HUES48 (cell line): Measurements from ENCODE around the gene SLC35F5.

Experiments used
- H3K27ac ChIP-seq: one replicate; pipeline ENCODE4 v1.7.0; 2013; ENCODE audit warnings: low read depth, low read length, inconsistent platforms
- H3K27me3 ChIP-seq: 2 replicates; pipeline ENCODE4 v1.6.1; 2013; ENCODE audit warnings: mild to moderate bottlenecking, low read length; ENCODE audit not compliant: control insufficient read depth, insufficient read depth
- H3K36me3 ChIP-seq: 2 replicates; pipeline ENCODE4 v1.6.1; 2013; ENCODE audit warnings: low read length; ENCODE audit not compliant: control insufficient read depth, insufficient read depth
- H3K4me1 ChIP-seq: 2 replicates; pipeline ENCODE4 v1.6.1; 2013; ENCODE audit warnings: mild to moderate bottlenecking, low read length; ENCODE audit not compliant: control insufficient read depth, insufficient read depth
- H3K4me3 ChIP-seq: 2 replicates; pipeline ENCODE4 v1.5.1; 2013; ENCODE audit warnings: mild to moderate bottlenecking, low read depth, low read length
- H3K9ac ChIP-seq: 2 replicates; pipeline ENCODE4 v1.6.1; 2013; ENCODE audit warnings: mild to moderate bottlenecking, low read depth, low read length, moderate library complexity
- H3K9me3 ChIP-seq: 2 replicates; pipeline ENCODE4 v1.6.1; 2013; ENCODE audit warnings: low read length; ENCODE audit not compliant: control insufficient read depth, insufficient read depth

SLC35F5 gene

GRCh38 chr2:113755035-113755834 is 1.2 kb downstream of the SLC35F5 start:
- Histone ChIP-seq H3K27me3 (no peaks in the 10 kb centered on the region), H3K4me1 (0 out of 2 replicates have a peak, but pooled peaks cover 4% of the 10 kb centered on the region), H3K9ac (0 out of 2 replicates have a peak overlapping the region, but pooled peaks have one; percentile 91), H3K36me3 (peaks cover 14% of the 10 kb centered on the region), H3K9me3 (no peaks in the 10 kb centered on the region), H3K4me3 (peak overlapping the region; percentile 83), H3K27ac (no peak overlapping the region)

DNA sequence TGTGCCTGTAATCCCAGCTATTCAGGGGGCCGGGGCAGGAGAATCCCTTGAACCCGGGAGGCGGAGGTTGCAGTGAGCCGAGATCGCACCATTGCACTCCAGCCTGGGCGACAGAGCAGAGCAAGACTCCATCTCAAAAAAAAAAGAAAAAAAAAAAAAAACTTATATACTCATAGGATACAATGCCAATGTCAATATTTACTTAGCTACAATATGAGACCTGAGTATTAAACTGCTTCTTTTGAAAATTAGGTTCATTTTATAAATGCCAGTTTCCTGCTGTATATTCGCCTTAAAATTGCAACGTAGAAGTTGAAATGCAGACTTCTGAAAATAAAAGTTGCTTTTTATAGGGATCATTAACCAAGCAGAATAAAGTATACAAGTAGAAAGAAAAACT is 2.3 kb downstream of the SLC35F5 start:
- no peaks in the 10 kb centered on the region for H3K9me3 ChIP-seq
- no peak overlapping the region for H3K9ac ChIP-seq
- H3K27ac ChIP-seq: no peak overlapping the region
- H3K36me3 ChIP-seq: peaks cover 24% of the 10 kb centered on the region
- 0 out of 2 replicates have a peak, but pooled peaks cover 4% of the 10 kb centered on the region for H3K4me1 ChIP-seq
- no peaks in the 10 kb centered on the region for H3K27me3 ChIP-seq
- no peak overlapping the region for H3K4me3 ChIP-seq

GRCh38 chr2:113750385-113750784 is 6.1 kb downstream of the SLC35F5 start:
- 0 out of 2 replicates have a peak, but pooled peaks cover 4% of the 10 kb centered on the region for H3K4me1 ChIP-seq
- no peak overlapping the region for H3K4me3 ChIP-seq
- peaks cover 45% of the 10 kb centered on the region for H3K36me3 ChIP-seq
- no peak overlapping the region for H3K27ac ChIP-seq
- H3K9me3 ChIP-seq: no peaks in the 10 kb centered on the region
- no peak overlapping the region for H3K9ac ChIP-seq
- no peaks in the 10 kb centered on the region for H3K27me3 ChIP-seq

DNA sequence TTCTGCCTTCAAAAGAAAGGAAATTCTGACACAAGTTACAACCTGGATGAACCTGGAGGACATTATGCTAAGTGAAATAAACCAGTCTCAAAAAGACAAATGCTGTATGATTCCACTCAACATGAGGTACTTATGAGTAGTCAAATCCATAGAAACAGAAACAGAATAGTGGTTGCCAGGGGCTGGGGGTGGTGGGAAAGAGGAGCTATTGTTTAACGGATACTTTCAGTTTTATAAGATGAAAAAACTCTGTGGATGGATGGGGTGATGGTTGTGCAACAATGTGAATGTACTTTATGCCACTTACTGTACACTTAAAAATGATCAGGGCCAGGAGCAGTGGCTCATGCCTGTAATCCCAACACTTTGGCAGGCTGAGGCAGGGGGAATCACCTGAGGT is 15.4 kb downstream of the SLC35F5 start:
- Histone ChIP-seq H3K9me3 (no peaks in the 10 kb centered on the region), H3K4me3 (no peak overlapping the region), H3K27ac (no peak overlapping the region), H3K4me1 (no peaks in the 10 kb centered on the region), H3K9ac (no peak overlapping the region), H3K36me3 (peaks cover 81% of the 10 kb centered on the region), H3K27me3 (no peaks in the 10 kb centered on the region)

GRCh38 chr2:113739849-113740248 is 16.6 kb downstream of the SLC35F5 start:
- no peaks in the 10 kb centered on the region for H3K27me3 ChIP-seq
- peaks cover 69% of the 10 kb centered on the region for H3K36me3 ChIP-seq
- H3K4me1 ChIP-seq: no peaks in the 10 kb centered on the region

GRCh38 chr2:113734185-113734584 is 22.3 kb downstream of the SLC35F5 start:
- no peak overlapping the region for H3K4me3 ChIP-seq
- H3K36me3 ChIP-seq: peaks cover 41% of the 10 kb centered on the region
- no peaks in the 10 kb centered on the region for H3K27me3 ChIP-seq
- no peaks in the 10 kb centered on the region for H3K9me3 ChIP-seq
- no peak overlapping the region for H3K27ac ChIP-seq
- H3K4me1 ChIP-seq: no peaks in the 10 kb centered on the region
- H3K9ac ChIP-seq: no peak overlapping the region

More at GRCh38 chr2:113739849-113740248, 16.6 kb downstream of the SLC35F5 start:
- Histone ChIP-seq H3K9ac (no peak overlapping the region), H3K27ac (no peak overlapping the region), H3K4me3 (no peak overlapping the region), H3K9me3 (no peaks in the 10 kb centered on the region)

GRCh38 chr2:113724010-113724409 is 32.4 kb downstream of the SLC35F5 start:
- no peaks in the 10 kb centered on the region for H3K27me3 ChIP-seq
- peaks cover 15% of the 10 kb centered on the region for H3K36me3 ChIP-seq
- H3K4me3 ChIP-seq: no peak overlapping the region
- no peaks in the 10 kb centered on the region for H3K9me3 ChIP-seq
- no peak overlapping the region for H3K27ac ChIP-seq
- H3K4me1 ChIP-seq: no peaks in the 10 kb centered on the region
- H3K9ac ChIP-seq: no peak overlapping the region

DNA sequence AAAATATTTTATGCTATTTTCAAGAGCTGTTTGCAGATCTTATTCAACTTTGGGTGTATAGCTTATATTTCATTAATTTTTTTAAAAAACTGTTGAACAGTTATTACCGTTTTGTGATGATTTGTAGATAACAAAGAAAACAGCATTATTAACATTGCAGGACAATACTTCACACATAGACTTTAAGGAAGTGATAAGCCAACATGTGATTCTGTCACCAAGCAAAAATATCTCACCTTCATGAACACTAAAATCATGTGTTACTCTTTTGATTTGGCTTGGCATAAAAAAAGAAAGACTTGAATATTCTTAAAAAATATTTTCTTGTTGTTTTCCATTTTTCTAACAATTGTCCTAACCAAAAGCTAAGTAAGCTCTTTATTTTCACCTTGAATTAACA is 33.0 kb downstream of the SLC35F5 start:
- Histone ChIP-seq H3K36me3 (peaks cover 11% of the 10 kb centered on the region), H3K4me3 (no peak overlapping the region), H3K9me3 (no peaks in the 10 kb centered on the region), H3K27ac (no peak overlapping the region), H3K27me3 (no peaks in the 10 kb centered on the region), H3K9ac (no peak overlapping the region), H3K4me1 (no peaks in the 10 kb centered on the region)

DNA sequence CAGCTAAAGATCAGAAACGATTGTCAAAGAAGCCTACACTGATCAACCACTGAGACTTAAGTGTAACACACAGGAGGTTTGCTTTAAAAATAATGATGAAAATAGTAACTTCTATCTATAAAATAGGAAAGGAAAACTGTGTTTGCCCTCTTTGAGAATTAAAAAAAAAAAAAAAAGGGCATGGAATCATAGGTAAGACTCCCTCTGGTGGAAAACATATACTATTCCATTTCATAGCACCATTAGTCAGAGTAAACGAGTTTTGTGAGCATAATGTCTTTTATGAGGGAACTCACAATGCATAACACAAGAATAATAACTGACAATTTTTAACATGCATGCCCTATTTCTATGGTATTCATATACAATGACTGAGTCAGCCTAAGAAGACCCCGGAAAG is 36.3 kb downstream of the SLC35F5 start:
- Histone ChIP-seq H3K27ac (no peak overlapping the region), H3K27me3 (no peaks in the 10 kb centered on the region), H3K36me3 (peaks cover 35% of the 10 kb centered on the region), H3K9ac (no peak overlapping the region), H3K4me1 (no peaks in the 10 kb centered on the region), H3K9me3 (no peaks in the 10 kb centered on the region), H3K4me3 (no peak overlapping the region)

DNA sequence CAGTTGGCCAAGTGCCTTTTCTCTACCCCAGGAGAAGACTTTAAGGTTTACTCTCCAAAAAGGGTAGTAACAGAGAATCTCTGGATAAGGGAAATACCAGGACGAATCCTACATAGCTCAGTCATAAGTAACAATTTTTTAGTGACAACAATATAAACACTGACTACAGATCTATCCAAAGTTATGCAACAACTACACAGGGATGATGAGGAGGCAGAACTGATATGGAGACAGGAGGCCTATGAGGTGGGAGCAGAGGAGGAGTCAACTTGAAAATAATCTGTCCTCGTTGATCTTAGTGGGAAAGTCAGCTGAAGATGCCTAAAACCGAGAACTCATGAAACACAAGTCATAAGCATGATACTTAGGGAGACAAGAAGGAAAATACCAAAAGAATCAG is 40.2 kb downstream of the SLC35F5 start:
- Histone ChIP-seq H3K27me3 (no peaks in the 10 kb centered on the region), H3K4me3 (no peak overlapping the region), H3K4me1 (no peaks in the 10 kb centered on the region), H3K27ac (no peak overlapping the region), H3K36me3 (peaks cover 45% of the 10 kb centered on the region), H3K9ac (no peak overlapping the region), H3K9me3 (no peaks in the 10 kb centered on the region)

GRCh38 chr2:113712941-113713340 is 43.5 kb downstream of the SLC35F5 start:
- no peak overlapping the region for H3K9ac ChIP-seq
- H3K27me3 ChIP-seq: no peaks in the 10 kb centered on the region
- H3K36me3 ChIP-seq: peaks cover 38% of the 10 kb centered on the region
- no peaks in the 10 kb centered on the region for H3K4me1 ChIP-seq
- H3K9me3 ChIP-seq: no peaks in the 10 kb centered on the region
- no peak overlapping the region for H3K27ac ChIP-seq
- H3K4me3 ChIP-seq: no peak overlapping the region
